ENCODE data around the gene FAM174C.

DNA sequence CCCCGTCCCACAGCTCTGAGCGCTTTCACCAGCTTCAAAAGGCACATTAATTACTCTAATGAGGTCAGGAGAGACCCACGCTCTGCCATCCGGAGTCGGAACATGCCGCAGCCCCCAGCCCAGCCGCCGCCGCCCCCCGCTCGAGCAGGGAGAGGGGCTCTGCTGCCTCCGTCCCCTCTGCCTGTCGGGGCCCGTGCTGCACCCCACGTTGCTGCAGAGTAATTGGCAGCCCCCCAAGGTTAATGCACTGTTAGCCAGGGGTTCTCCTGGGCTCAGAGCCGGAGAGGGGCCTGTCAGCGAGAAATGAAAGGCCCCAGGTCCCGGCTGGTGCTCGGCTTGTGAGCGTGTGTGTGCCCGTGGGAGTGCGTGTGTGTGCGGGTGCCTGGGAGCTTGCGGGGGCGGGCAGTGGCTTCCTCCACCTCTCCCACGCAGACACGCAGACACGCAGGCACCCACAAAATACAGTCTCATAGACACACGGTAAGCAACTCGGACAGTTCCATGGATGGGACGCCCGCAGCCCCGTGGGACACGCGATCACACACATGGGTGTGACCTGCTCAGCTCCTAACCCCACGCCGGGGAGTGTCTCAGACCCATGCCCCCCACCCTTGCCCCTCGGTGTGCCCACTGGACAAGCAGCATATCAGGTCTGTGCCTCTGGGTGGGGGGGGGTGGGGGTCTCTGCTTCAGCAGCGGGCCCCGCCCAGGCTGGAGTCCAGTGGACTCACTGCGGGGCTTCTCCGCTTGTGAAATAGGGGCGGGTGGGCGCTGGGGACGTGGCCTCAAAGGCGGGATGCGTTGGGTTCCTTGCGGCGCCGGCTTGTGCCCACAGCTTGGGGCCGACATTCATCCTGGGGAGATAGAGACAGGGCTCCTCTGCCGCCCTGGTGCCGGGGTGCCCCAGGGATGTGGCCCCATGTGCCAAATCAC, 5.6 kb downstream of the FAM174C start:
- TF ChIP-seq, protein P1, sequence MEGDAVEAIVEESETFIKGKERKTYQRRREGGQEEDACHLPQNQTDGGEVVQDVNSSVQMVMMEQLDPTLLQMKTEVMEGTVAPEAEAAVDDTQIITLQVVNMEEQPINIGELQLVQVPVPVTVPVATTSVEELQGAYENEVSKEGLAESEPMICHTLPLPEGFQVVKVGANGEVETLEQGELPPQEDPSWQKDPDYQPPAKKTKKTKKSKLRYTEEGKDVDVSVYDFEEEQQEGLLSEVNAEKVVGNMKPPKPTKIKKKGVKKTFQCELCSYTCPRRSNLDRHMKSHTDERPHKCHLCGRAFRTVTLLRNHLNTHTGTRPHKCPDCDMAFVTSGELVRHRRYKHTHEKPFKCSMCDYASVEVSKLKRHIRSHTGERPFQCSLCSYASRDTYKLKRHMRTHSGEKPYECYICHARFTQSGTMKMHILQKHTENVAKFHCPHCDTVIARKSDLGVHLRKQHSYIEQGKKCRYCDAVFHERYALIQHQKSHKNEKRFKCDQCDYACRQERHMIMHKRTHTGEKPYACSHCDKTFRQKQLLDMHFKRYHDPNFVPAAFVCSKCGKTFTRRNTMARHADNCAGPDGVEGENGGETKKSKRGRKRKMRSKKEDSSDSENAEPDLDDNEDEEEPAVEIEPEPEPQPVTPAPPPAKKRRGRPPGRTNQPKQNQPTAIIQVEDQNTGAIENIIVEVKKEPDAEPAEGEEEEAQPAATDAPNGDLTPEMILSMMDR (optimal IDR thresholded peaks at IDR 0.05 in 1 of 3, IDR thresholded peaks at IDR 0.05 in 1 of 3, conservative IDR thresholded peaks at IDR 0.05 in 1 of 3; ENCODE audit: extremely low read depth in 1 of 3, insufficient read depth in 2 of 3, low read length in 3 of 3): no peak
- no peak for TF ChIP-seq EZH2 (IDR thresholded peaks at IDR 0.05; ENCODE audit: low read length)

Data from keratinocyte (primary cell).